Measurements from ENCODE around the gene CWF19L2. TPM values are rescaled to one million over a fixed set of nuclear protein-coding genes. Genes with fewer than 3 reads are reported as not detected.

The CWF19L2 gene
- total RNA-seq, 1 donor from 2014 or later: 9.5 TPM

GRCh38 chr11:107337917-107338316, 119.7 kb downstream of the CWF19L2 start:
- intact Hi-C loops (cut with micrococcal nuclease): no loop called here
- no peak for DNase-seq
- no peak for ATAC-seq

- intact Hi-C loops (cut with micrococcal nuclease): no loop called here
- no peak for ATAC-seq
Measured at GRCh38 chr11:107331728-107332127, 125.9 kb downstream of the CWF19L2 start.

GRCh38 chr11:107329164-107329563, 128.5 kb downstream of the CWF19L2 start:
- ATAC-seq (no peak), DNase-seq (no peak)
- intact Hi-C loops (cut with micrococcal nuclease): no loop called here

More at GRCh38 chr11:107331728-107332127, 125.9 kb downstream of the CWF19L2 start:
- no peak for DNase-seq

GRCh38 chr11:107316426-107316825, 141.2 kb downstream of the CWF19L2 start:
- no peak for ATAC-seq
- intact Hi-C loops (cut with micrococcal nuclease): no loop called here
- DNase-seq: no peak

- intact Hi-C loops (cut with micrococcal nuclease): no loop called here
Measured at GRCh38 chr11:107307991-107308390, 149.6 kb downstream of the CWF19L2 start.

GRCh38 chr11:107301878-107302277, 155.7 kb downstream of the CWF19L2 start:
- intact Hi-C loops (cut with micrococcal nuclease): no loop called here
- ATAC-seq (no peak), DNase-seq (no peak)

More at GRCh38 chr11:107307991-107308390, 149.6 kb downstream of the CWF19L2 start:
- DNase-seq: no peak
- ATAC-seq: no peak

- no peak for DNase-seq
- ATAC-seq: no peak
- intact Hi-C loops (cut with micrococcal nuclease): no loop called here
Measured at GRCh38 chr11:107293677-107294344, 163.8 kb downstream of the CWF19L2 start.

- DNase-seq (no peak), ATAC-seq (no peak)
- intact Hi-C loops (cut with micrococcal nuclease): no loop called here
Measured at GRCh38 chr11:107282195-107282594, 175.4 kb downstream of the CWF19L2 start.

Other genes starting within 250 kb of the CWF19L2 start
- gene ALKBH8, start 107.9 kb upstream of the CWF19L2 start, total RNA-seq: 6.8 TPM
- 0.92 TPM for gene ELMOD1, start 133.3 kb upstream of the CWF19L2 start, total RNA-seq